Measurements from ENCODE around the gene FOXO6. TPM values are rescaled to one million over a fixed set of nuclear protein-coding genes. Genes with fewer than 3 reads are reported as not detected.
A peak's percentile ranks its signal among the peaks of the same experiment; 100 is the strongest.

Gene FOXO6
- total RNA-seq, 1 donor from 2014 or later = 0.55 TPM

DNA sequence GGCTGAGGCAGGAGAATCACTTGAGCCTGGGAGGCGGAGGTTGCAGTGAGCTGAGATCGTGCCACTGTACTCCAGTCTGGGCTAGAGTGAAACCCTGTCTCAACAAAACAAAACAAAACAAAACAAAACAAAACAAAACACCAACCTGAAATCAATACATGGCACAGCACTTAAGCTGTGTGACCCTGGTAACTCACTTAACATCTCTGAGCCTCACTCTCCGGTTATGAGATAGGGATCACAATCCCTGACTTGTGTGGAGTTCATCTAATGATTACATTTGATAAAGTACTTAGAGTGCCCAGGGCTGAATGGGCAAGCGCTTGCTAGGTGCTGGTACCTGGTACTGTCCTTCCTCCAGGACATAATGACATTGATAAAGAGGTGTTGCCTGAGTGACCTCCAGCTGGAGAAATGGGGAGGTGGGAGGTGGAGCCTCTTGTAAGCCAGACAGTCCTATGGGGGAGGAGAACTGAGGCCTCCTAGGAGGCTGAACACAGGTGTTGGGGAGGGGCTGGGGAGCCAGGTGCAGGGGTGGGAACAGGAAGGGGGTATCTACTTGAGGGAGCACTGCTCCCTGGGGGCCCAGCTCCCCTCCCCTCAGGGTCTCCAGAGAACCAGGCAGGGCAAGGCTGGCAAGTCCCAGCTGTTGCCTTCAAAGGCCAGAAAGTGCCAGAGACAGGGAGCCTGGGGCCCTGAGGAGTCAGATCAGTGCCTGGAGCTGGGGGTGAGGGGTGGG lies 17.9 kb downstream of the FOXO6 start:
- Mint-ChIP-seq H3K36me3 (ENCODE audit: low read depth) (no peaks in the 10 kb centered on the region), H3K9me3 (no peaks in the 10 kb centered on the region), H3K27me3 (peaks cover 40% of the 10 kb centered on the region), H3K4me1 (peaks cover 24% of the 10 kb centered on the region), H3K27ac (no peak overlapping the region), H3K4me3 (no peak overlapping the region)
- TF ChIP-seq, protein P1, sequence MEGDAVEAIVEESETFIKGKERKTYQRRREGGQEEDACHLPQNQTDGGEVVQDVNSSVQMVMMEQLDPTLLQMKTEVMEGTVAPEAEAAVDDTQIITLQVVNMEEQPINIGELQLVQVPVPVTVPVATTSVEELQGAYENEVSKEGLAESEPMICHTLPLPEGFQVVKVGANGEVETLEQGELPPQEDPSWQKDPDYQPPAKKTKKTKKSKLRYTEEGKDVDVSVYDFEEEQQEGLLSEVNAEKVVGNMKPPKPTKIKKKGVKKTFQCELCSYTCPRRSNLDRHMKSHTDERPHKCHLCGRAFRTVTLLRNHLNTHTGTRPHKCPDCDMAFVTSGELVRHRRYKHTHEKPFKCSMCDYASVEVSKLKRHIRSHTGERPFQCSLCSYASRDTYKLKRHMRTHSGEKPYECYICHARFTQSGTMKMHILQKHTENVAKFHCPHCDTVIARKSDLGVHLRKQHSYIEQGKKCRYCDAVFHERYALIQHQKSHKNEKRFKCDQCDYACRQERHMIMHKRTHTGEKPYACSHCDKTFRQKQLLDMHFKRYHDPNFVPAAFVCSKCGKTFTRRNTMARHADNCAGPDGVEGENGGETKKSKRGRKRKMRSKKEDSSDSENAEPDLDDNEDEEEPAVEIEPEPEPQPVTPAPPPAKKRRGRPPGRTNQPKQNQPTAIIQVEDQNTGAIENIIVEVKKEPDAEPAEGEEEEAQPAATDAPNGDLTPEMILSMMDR (IDR thresholded peaks at IDR 0.05) = no peak
- DNase-seq (no peak), ATAC-seq (ENCODE audit: low read depth) (no peak)
- POLR2A ChIA-PET = interaction anchor here (0.6 to 0.7 kb wide), 3 partner anchors 17 to 513 kb away, joined by 3 read pairs; no protein-coding TSS in a partner anchor
- intact Hi-C loops (cut with micrococcal nuclease) = no loop called here
- CTCF ChIA-PET = no interaction called here

DNA sequence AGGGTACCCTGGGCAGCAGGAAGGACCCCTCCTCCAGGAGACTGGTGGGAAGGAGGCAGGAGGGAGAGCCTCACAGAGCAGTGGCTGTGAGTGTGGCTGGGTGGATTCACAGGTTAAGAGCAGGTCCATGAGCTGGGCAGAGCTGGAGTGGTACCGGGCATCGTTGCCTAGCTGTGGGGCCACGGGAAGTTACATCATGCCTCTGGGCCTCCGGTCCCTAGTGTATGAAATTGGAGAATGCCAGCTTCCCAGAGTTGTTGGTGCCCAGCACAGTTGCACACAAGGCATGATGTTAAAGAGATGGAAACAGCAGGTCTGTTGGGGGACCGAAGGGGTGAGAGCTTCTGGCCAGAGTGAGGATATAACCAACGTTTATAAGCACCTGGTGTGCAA lies 18.5 kb downstream of the FOXO6 start:
- Mint-ChIP-seq H3K4me1 (peaks cover 24% of the 10 kb centered on the region), H3K27ac (no peak overlapping the region), H3K9me3 (no peaks in the 10 kb centered on the region), H3K36me3 (ENCODE audit: low read depth) (no peaks in the 10 kb centered on the region), H3K4me3 (no peak overlapping the region), H3K27me3 (peaks cover 43% of the 10 kb centered on the region)
- POLR2A ChIA-PET = interaction anchor here (0.7 kb wide), 2 partner anchors 290 to 512 kb away, joined by 3 read pairs; no protein-coding TSS in a partner anchor
- DNase-seq (no peak), ATAC-seq (ENCODE audit: low read depth) (no peak)
- CTCF ChIA-PET = no interaction called here
- TF ChIP-seq, protein P1 (IDR thresholded peaks at IDR 0.05) = no peak
- intact Hi-C loops (cut with micrococcal nuclease) = no loop called here

DNA sequence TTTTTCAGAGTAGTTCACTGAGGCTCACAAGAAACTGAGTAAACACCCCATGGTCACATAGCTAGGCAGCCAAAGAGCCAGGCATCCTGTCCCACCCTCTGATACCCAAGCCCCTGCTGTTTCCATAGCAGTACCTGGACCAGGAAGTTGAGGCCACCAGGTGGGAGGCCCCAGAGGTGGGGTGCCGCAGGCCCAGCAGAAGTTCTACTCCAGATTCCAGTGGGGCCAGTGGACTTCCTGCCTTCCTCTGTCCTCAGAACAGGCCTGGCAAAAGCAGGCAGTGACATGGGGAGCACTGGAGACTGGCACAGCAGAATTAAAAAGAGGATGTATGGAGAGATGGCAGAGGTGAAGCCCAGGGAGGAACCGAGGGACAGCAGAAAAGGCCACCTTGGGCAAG lies 19.0 kb downstream of the FOXO6 start:
- TF ChIP-seq, protein P1 (IDR thresholded peaks at IDR 0.05) = no peak
- no peak overlapping the region for H3K27ac Mint-ChIP-seq
- ATAC-seq (ENCODE audit: low read depth) (no peak), DNase-seq (no peak)
- no peaks in the 10 kb centered on the region for H3K36me3 Mint-ChIP-seq (ENCODE audit: low read depth)
- no peak overlapping the region for H3K4me3 Mint-ChIP-seq
- peaks cover 24% of the 10 kb centered on the region for H3K4me1 Mint-ChIP-seq
- intact Hi-C loops (cut with micrococcal nuclease) = no loop called here
- H3K9me3 Mint-ChIP-seq = no peaks in the 10 kb centered on the region
- H3K27me3 Mint-ChIP-seq = peaks cover 45% of the 10 kb centered on the region
- ChIA-PET CTCF (no interaction called here), POLR2A (no interaction called here)

DNA sequence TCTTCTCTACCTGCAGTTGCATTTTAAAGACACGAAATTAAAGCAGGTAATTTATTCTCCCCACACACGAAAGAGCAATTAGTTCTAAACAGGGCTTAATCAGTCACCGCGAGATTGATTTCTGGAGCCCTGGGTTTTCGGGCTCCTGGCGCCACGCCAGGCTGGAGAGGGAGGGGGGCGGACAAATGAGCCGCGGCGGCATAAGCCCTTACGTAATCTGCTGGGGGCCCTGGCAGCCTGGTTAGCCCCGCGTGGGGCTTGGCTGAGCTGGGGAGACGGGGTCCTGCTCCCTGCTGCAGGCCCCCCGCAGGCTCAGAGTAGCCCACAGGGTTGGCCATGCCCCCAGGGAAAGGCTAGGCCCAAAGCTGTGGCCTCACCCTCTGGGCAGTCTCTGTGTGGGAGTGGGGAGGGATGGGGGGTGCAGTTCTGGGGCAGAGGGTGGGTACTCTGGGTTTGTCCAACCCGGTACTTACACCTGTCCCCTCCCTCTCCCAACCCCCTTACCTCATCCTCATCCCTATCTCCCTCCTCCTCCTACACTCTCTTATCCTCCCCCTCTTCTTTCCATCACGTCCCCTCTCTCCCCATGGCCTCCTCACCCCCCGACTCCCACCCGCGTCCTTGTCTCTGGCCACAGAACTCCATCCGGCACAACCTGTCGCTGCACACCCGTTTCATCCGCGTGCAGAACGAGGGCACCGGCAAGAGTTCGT lies 19.9 kb downstream of the FOXO6 start:
- peak overlapping the region; percentile 80 for H3K4me3 Mint-ChIP-seq
- H3K4me1 Mint-ChIP-seq = peaks cover 24% of the 10 kb centered on the region
- H3K27me3 Mint-ChIP-seq = peaks cover 47% of the 10 kb centered on the region
- peak overlapping the region; percentile 33 for H3K27ac Mint-ChIP-seq
- intact Hi-C loops (cut with micrococcal nuclease) = no loop called here
- H3K36me3 Mint-ChIP-seq (ENCODE audit: low read depth) = no peaks in the 10 kb centered on the region
- CTCF ChIA-PET = no interaction called here
- no peak for ATAC-seq (ENCODE audit: low read depth)
- H3K9me3 Mint-ChIP-seq = no peaks in the 10 kb centered on the region
- POLR2A ChIA-PET = interaction anchor here (0.6 to 0.8 kb wide), 2 partner anchors 18 to 370 kb away, joined by 3 to 7 read pairs; no protein-coding TSS in a partner anchor
- DNase-seq = no peak
- TF ChIP-seq, protein P1 (IDR thresholded peaks at IDR 0.05) = no peak

Measured in activated B cell treated with CpG ODN at 0.5 μM for 24 hours (primary cell).